ENCODE data around the gene KCNAB2. TPM values are rescaled to one million over a fixed set of nuclear protein-coding genes. Genes with fewer than 3 reads are reported as not detected.

Gene KCNAB2
- total RNA-seq, 1 donor from 2014 or later: 3.3 TPM

GRCh38 chr1:6000444-6001288 is 45.0 kb upstream of the KCNAB2 start:
- no peak overlapping the region for H3K4me3 ChIP-seq (ENCODE audit: low read depth, low read length)
- TF ChIP-seq CTCF (conservative IDR thresholded peaks at IDR 0.05; ENCODE audit: low read depth, low read length): no peak
- no peak for DNase-seq (ENCODE audit: low read depth)

DNA sequence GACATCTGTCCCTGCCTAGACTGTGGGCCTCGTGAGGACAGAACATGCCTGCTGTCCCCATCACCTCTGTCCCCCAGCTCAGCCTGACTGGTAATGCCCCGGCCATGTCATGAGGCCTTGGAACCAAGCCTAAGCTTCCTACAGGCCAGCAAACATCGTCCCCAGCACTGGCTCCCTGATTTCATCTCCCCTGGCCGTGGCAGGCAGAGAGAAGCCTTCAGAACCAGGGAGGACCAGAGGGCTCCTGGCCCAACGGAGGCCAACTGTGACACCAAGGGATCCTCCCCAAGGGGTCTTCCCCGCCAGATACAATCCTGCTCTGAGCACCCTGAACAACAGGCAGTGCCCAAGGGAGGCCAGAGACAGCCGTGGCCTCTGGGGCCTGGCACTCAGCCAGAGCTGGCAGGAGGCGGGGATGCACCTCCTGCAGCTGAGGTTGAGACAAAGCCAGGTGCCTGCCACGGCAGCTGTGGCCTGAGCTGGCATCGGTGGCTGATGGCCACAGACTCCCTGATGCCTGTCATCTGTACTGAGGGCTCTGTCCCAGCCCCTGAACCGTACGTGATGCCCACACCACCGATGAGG is 43.6 kb upstream of the KCNAB2 start:
- TF ChIP-seq CTCF (conservative IDR thresholded peaks at IDR 0.05; ENCODE audit: low read depth, low read length): no peak
- H3K4me3 ChIP-seq (ENCODE audit: low read depth, low read length): no peak overlapping the region
- DNase-seq (ENCODE audit: low read depth): no peak

DNA sequence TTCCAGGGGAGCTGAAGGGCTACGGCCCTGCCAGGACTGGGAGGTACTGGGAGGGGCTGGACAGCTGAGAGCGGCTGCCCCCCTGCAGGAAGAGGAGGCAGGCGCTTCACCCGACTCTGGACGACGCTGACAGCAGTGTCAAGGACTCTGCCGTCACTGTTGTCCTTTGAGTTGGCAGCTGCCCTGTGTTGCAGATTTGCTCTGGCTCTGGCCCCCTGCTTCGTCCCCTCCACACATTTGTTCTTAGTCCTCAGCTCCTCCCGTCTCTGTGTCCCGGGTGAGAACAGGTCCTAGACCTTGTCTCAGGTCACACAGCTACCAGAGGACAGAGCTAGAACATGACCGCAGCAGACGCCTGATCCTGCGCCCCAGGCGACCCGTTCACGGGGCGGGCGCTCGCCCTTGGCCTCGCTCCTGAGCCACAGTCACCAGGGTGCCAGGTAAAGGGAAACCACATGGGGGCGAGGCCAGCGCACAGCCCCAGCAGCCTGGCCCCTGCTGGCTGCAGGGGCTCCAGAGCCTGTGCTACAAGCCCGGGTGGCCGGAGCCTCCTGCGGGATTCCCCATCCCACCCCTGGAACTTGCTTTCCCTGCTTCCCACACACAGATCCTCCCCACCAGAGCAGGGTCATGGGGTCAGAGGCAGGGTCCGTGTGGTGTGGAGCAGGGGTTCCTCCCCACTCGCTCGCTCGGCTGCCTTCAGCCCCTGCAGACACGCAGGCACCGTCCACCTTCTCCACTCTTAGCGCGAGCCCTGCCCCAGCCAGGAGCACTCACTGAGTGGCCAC is 42.8 kb upstream of the KCNAB2 start:
- no peak for DNase-seq (ENCODE audit: low read depth)
- no peak overlapping the region for H3K4me3 ChIP-seq (ENCODE audit: low read depth, low read length)
- TF ChIP-seq CTCF (conservative IDR thresholded peaks at IDR 0.05; ENCODE audit: low read depth, low read length): no peak

GRCh38 chr1:6003568-6004411 is 41.9 kb upstream of the KCNAB2 start:
- DNase-seq (ENCODE audit: low read depth): no peak
- TF ChIP-seq CTCF (conservative IDR thresholded peaks at IDR 0.05; ENCODE audit: low read depth, low read length): no peak

DNA sequence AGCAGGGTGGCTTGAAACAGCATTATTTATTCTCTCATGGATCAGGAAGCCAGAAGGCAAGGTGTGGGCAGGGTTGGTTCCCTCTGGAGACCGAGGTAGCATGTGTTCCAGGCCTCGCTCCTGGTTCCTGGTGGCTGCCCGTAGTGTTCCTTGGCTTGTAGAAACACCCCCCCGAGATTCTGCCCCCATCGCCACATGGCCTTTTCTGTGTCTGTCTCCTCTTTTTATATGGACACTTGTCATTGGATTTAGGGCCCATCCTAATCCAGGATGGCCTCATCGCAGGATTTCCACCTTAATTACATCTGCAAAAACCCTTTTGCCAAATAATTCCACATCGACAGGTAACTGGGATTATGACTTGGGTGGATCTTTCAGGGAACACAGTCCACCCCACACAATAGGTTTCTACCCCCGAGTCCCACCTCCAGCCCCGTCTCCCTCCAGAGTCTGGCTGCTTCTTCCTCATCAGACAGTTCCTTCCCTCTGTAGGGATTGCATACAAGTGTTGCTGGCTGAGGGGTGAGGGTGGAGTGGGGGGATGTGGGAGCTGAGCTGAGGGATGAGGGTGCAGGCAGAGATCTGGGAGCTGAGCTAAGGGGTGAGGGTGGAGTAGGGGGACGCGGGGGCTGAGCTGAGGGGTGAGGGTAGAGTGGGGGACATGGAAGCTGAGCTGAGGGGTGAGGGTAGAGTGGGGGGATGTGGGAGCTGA is 41.1 kb upstream of the KCNAB2 start:
- no peak for TF ChIP-seq CTCF (conservative IDR thresholded peaks at IDR 0.05; ENCODE audit: low read depth, low read length)
- H3K4me3 ChIP-seq (ENCODE audit: low read depth, low read length): no peak overlapping the region
- no peak for DNase-seq (ENCODE audit: low read depth)

More at GRCh38 chr1:6003568-6004411, 41.9 kb upstream of the KCNAB2 start:
- no peak overlapping the region for H3K4me3 ChIP-seq (ENCODE audit: low read depth, low read length)

Measured in epithelial cell of proximal tubule (primary cell).